ENCODE data around the gene ADAMTS10. TPM values are rescaled to one million over a fixed set of nuclear protein-coding genes. Genes with fewer than 3 reads are reported as not detected.

ADAMTS10 gene
- total and polyA plus RNA-seq, 10 of the 15 experiments (the other 5 are each of a cell fraction or from before 2014, with no cell fraction given): 0.01 to 2.5 (median 0.42) TPM; not detected in 3

- 76% methylated on average over 15 of the region's 15 CpGs for WGBS (ENCODE audit: insufficient coverage, insufficient replicate concordance, low lambda C conversion rate, missing lambda C conversion rate)
- intact Hi-C loops (cut with micrococcal nuclease; ENCODE audit: unreplicated experiment): no loop called here
- no TSS peak for BruUV-seq (replicated peaks)
Measured at GRCh38 chr19:8567522-8568172, 42.9 kb downstream of the ADAMTS10 start.

More at GRCh38 chr19:8567522-8568172, 42.9 kb downstream of the ADAMTS10 start:
- ATAC-seq: no peak
- Histone ChIP-seq H3K4me1 (ENCODE audit: control insufficient read depth, insufficient read depth, low read length) (peaks cover 24% of the 10 kb centered on the region), H3K9me3 (replicated peaks; ENCODE audit: control insufficient read depth, insufficient read depth, low read length) (no peaks in the 10 kb centered on the region; the same call in 2 of the 3 replicates), H3K27me3 (replicated peaks in 1 of 2; ENCODE audit: control insufficient read depth in 2 of 2, insufficient read depth in 2 of 2, low read length in 1 of 2) (no peaks in the 10 kb centered on the region), H3K79me2 (ENCODE audit: control insufficient read depth, insufficient read depth, low read length) (no peaks in the 10 kb centered on the region), H3K4me3 (no peak overlapping the region), H3K36me3 (ENCODE audit: control insufficient read depth in 2 of 2, insufficient read depth in 2 of 2, low read length in 1 of 2) (no peaks in the 10 kb centered on the region), H3K4me2 (ENCODE audit: control insufficient read depth, insufficient read depth) (no peak overlapping the region), H3K9ac (ENCODE audit: control insufficient read depth, insufficient read depth, low read length) (no peak overlapping the region), H3K27ac (ENCODE audit: control insufficient read depth, insufficient read depth) (no peak overlapping the region), H2AFZ (ENCODE audit: control insufficient read depth, low read depth, low read length) (no peak overlapping the region), H4K20me1 (ENCODE audit: control insufficient read depth, insufficient read depth) (no peaks in the 10 kb centered on the region)
- in situ Hi-C loops (cut with MboI): no loop called here
- no peak for TF ChIP-seq HSF1 (IDR thresholded peaks at IDR 0.05; ENCODE audit: low read depth, low read length)
- no peak for TF ChIP-seq BCLAF1 (IDR thresholded peaks at IDR 0.05)
- TF ChIP-seq ETV6 (conservative IDR thresholded peaks at IDR 0.05 in 1 of 2, IDR thresholded peaks at IDR 0.05 in 1 of 2; ENCODE audit: borderline replicate concordance in 1 of 2, low read depth in 1 of 2): no peak
- TF ChIP-seq REST (IDR thresholded peaks at IDR 0.05; ENCODE audit: low read depth, low read length): no peak
- no peak for TF ChIP-seq JUND (IDR thresholded peaks at IDR 0.05; ENCODE audit: low read depth, low read length)
- CTCF ChIA-PET: interaction anchor here (0.9 to 3.6 kb wide), 2 partner anchors 12 kb away, joined by 4 to 43 read pairs; partner anchors contain the start of gene MYO1F
- POLR2A ChIA-PET: interaction anchor here (0.6 to 0.9 kb wide), 2 partner anchors 10 to 120 kb away, joined by 5 to 7 read pairs; partner anchors contain the start of gene MYO1F
- RAD21 ChIA-PET (ENCODE audit: unreplicated experiment): no interaction called here
- FAIRE-seq: no peak
- SMC1A ChIA-PET (ENCODE audit: uncharacterized antibody, unreplicated experiment): interaction anchor here (0.5 kb wide), 1 partner anchor 45 kb away, joined by 3 read pairs; no protein-coding TSS in a partner anchor
- no peak for DNase-seq (ENCODE audit: low read depth, low spot score)
